ENCODE data around the gene BCO2.

BCO2 gene

GRCh38 chr11:112215621-112216020 lies 40.3 kb downstream of the BCO2 start:
- Histone ChIP-seq H3K4me1 (ENCODE audit: control insufficient read depth, insufficient read depth, low read length) (no peaks in the 10 kb centered on the region), H3K36me3 (ENCODE audit: control insufficient read depth in 2 of 2, insufficient read depth in 1 of 2, low read length in 2 of 2) (no peaks in the 10 kb centered on the region), H3K9me3 (ENCODE audit: control insufficient read depth, insufficient read depth, low read depth, low read length) (no peaks in the 10 kb centered on the region), H3K27ac (ENCODE audit: extremely low read depth, low read depth, low read length) (no peak overlapping the region), H3K4me3 (ENCODE audit: low read depth, low read length) (no peak overlapping the region)
- CTCF ChIA-PET = interaction anchor here (19.0 kb wide), 1 partner anchor 68 kb away, joined by 308 read pairs; no protein-coding TSS in a partner anchor
- POLR2A ChIA-PET = no interaction called here
- TF ChIP-seq OVOL3 (tag by site-specific recombination; IDR thresholded peaks at IDR 0.05) (no peak), GLI4 (tag by site-specific recombination; IDR thresholded peaks at IDR 0.05) (no peak), REST (tag by site-specific recombination; IDR thresholded peaks at IDR 0.05) (no peak), ZXDB (tag by site-specific recombination; IDR thresholded peaks at IDR 0.05) (no peak), ZNF19 (tag by site-specific recombination; IDR thresholded peaks at IDR 0.05; ENCODE audit: low read depth) (no peak), ZNF248 (tag by site-specific recombination; IDR thresholded peaks at IDR 0.05) (no peak), ZBTB48 (tag by site-specific recombination; IDR thresholded peaks at IDR 0.05) (no peak), ZNF549 (tag by site-specific recombination; IDR thresholded peaks at IDR 0.05) (no peak), ZBTB1 (tag by site-specific recombination; IDR thresholded peaks at IDR 0.05) (no peak), ZFP41 (tag by site-specific recombination; IDR thresholded peaks at IDR 0.05; ENCODE audit: borderline replicate concordance) (no peak), ZNF645 (tag by site-specific recombination; IDR thresholded peaks at IDR 0.05) (no peak), ZNF660 (tag by site-specific recombination; IDR thresholded peaks at IDR 0.05) (no peak), ZNF513 (tag by site-specific recombination; IDR thresholded peaks at IDR 0.05) (no peak), ZNF624 (tag by site-specific recombination; IDR thresholded peaks at IDR 0.05) (no peak), ZNF548 (tag by site-specific recombination; IDR thresholded peaks at IDR 0.05) (no peak), ZNF544 (tag by site-specific recombination; IDR thresholded peaks at IDR 0.05) (no peak)

GRCh38 chr11:112216561-112217105 lies 41.3 kb downstream of the BCO2 start:
- Histone ChIP-seq H3K9me3 (ENCODE audit: control insufficient read depth, insufficient read depth, low read depth, low read length) (no peaks in the 10 kb centered on the region), H3K4me3 (ENCODE audit: low read depth, low read length) (no peak overlapping the region), H3K36me3 (ENCODE audit: control insufficient read depth in 2 of 2, insufficient read depth in 1 of 2, low read length in 2 of 2) (no peaks in the 10 kb centered on the region), H3K27ac (ENCODE audit: extremely low read depth, low read depth, low read length) (no peak overlapping the region), H3K4me1 (ENCODE audit: control insufficient read depth, insufficient read depth, low read length) (no peaks in the 10 kb centered on the region)
- CTCF ChIA-PET = interaction anchor here (1.1 to 19.0 kb wide), 2 partner anchors 10 to 67 kb away, joined by 4 to 308 read pairs; partner anchors contain the start of gene PTS
- POLR2A ChIA-PET = no interaction called here
- TF ChIP-seq ZNF692 (tag by site-specific recombination; IDR thresholded peaks at IDR 0.05) (no peak), ZNF558 (tag by site-specific recombination; IDR thresholded peaks at IDR 0.05) (no peak), ZNF202 (tag by site-specific recombination; IDR thresholded peaks at IDR 0.05; ENCODE audit: borderline replicate concordance) (no peak), ZNF324 (tag by site-specific recombination; IDR thresholded peaks at IDR 0.05) (no peak), ZBTB7A (tag by site-specific recombination; IDR thresholded peaks at IDR 0.05; ENCODE audit: low read depth) (no peak), ZNF157 (tag by site-specific recombination; IDR thresholded peaks at IDR 0.05) (no peak), ZNF280C (tag by site-specific recombination; IDR thresholded peaks at IDR 0.05) (no peak), ZNF704 (tag by site-specific recombination; IDR thresholded peaks at IDR 0.05) (no peak), ZNF777 (tag by site-specific recombination; IDR thresholded peaks at IDR 0.05; ENCODE audit: borderline replicate concordance) (no peak), PRDM1 (tag by site-specific recombination; IDR thresholded peaks at IDR 0.05) (no peak)
